HEK293T (cell line): ENCODE measurements around the gene ITGB8.

Experiments used
- BHLHE40 ChIP-seq: fragments of 450-650 bp; IDR thresholded peaks from 2 replicates; pipeline ENCODE4 v1.6.1; 2016; ENCODE audit warnings: mild to moderate bottlenecking, moderate library complexity, borderline replicate concordance
- CTBP1 ChIP-seq: fragments of 450-650 bp; IDR thresholded peaks from 2 replicates; pipeline ENCODE4 v1.6.1; 2016; ENCODE audit warnings: borderline replicate concordance
- FOXM1 ChIP-seq: fragments of 450-650 bp; IDR thresholded peaks from 2 replicates; pipeline ENCODE4 v1.6.1; 2017; ENCODE audit warnings: mild to moderate bottlenecking, borderline replicate concordance
- SP1 ChIP-seq: fragments of 450-650 bp; IDR thresholded peaks from 2 replicates; pipeline ENCODE4 v1.6.1; 2017

GRCh38 chr7:20350996-20351692 lies 20.4 kb downstream of the ITGB8 start:
- no peak for TF ChIP-seq BHLHE40
- TF ChIP-seq SP1, result no peak
- no peak for TF ChIP-seq CTBP1
- TF ChIP-seq FOXM1, result no peak
